ENCODE measurements around the gene KIF2A.

GRCh38 chr5:62268792-62269191 lies 37.2 kb upstream of the KIF2A start:
- TF ChIP-seq TAF1 (IDR thresholded peaks at IDR 0.05; ENCODE audit: low read depth, low read length) (no peak), POLR2A (IDR thresholded peaks at IDR 0.05; ENCODE audit: low read depth, low read length) (no peak)
